PFSK-1 (cell line): ENCODE measurements around the gene MTCH1.

ENCODE experiments used
- FOXP2 ChIP-seq: optimal IDR thresholded peaks from 2 replicates; pipeline ENCODE3; 2011; ENCODE audit warnings: borderline replicate concordance, control low read depth, inconsistent platforms; ENCODE audit not compliant: insufficient read depth; ENCODE audit errors: extremely low read length, extremely low read depth
- POLR2AphosphoS5 ChIP-seq: IDR thresholded peaks from 2 replicates; pipeline ENCODE4 v1.6.1; 2012; ENCODE audit warnings: low read depth, mild to moderate bottlenecking, control low read depth, low read length, moderate library complexity
- REST ChIP-seq, 2 experiments: IDR thresholded peaks; 2 replicates each; pipeline versions ENCODE4 v1.6.1 to v1.8.0; 2011 to 2012; ENCODE audit warnings: low read depth in 2 of 2, low read length in 2 of 2, control low read depth in 1 of 2, inconsistent platforms in 1 of 2, mild to moderate bottlenecking in 1 of 2, moderate library complexity in 1 of 2; ENCODE audit not compliant: insufficient read depth in 1 of 2
- SIN3A ChIP-seq: IDR thresholded peaks from 2 replicates; pipeline ENCODE4 v1.6.1; 2012; ENCODE audit warnings: mild to moderate bottlenecking, low read length, moderate library complexity, borderline replicate concordance; ENCODE audit not compliant: insufficient read depth
- TAF1 ChIP-seq: IDR thresholded peaks from 2 replicates; pipeline ENCODE4 v1.6.1; 2012; ENCODE audit warnings: low read length, control low read depth, borderline replicate concordance; ENCODE audit not compliant: insufficient read depth

GRCh38 chr6:37008484-37009465 is 22.8 kb upstream of the MTCH1 start:
- TF ChIP-seq POLR2AphosphoS5 (no peak), TAF1 (no peak), REST (IDR thresholded peaks at IDR 0.05; ENCODE audit: insufficient read depth in 1 of 2, low read depth in 2 of 2, low read length in 2 of 2) (no peak), SIN3A (no peak), FOXP2 (no peak)
